A673 (cell line): ENCODE data around the gene SPCS2.

Experiments
- EZH2 ChIP-seq: fragments of 200-600 bp; sonication (generic); IDR thresholded peaks from 2 replicates; pipeline ENCODE4 v1.6.1; 2017; ENCODE audit warnings: borderline replicate concordance, low read depth, mild to moderate bottlenecking, mixed read lengths, antibody characterized with exemption, low read length; ENCODE audit not compliant: poor library complexity, severe bottlenecking
- TF ChIP-seq, protein P1 (sequence below): fragments of 300-800, 200-600 bp; sonication (generic); conservative IDR thresholded peaks from 2 replicates; pipeline ENCODE4 v1.5.1; 2017; ENCODE audit warnings: low read depth, mild to moderate bottlenecking, antibody characterized with exemption, low read length, moderate library complexity, mixed read lengths

DNA sequence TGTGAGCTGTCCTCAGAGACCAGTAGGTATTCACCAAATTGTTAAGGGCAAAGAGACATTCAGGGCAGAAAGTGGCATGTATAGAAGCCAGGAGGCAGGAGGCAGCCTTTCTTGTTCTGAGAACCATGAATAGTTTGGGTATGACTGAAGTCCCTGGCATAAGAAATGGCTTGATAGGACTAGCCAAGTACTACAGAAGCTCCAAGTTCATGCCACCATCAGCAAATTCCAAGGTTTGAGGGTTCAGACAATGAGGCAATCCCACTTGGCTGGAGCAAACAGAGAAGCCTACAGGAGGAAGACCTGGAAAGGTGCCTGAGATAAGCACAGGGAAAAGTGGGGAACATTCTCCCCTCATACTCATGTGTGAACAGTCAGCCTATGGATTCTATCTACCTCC, 25.9 kb upstream of the SPCS2 start:
- TF ChIP-seq, protein P1, sequence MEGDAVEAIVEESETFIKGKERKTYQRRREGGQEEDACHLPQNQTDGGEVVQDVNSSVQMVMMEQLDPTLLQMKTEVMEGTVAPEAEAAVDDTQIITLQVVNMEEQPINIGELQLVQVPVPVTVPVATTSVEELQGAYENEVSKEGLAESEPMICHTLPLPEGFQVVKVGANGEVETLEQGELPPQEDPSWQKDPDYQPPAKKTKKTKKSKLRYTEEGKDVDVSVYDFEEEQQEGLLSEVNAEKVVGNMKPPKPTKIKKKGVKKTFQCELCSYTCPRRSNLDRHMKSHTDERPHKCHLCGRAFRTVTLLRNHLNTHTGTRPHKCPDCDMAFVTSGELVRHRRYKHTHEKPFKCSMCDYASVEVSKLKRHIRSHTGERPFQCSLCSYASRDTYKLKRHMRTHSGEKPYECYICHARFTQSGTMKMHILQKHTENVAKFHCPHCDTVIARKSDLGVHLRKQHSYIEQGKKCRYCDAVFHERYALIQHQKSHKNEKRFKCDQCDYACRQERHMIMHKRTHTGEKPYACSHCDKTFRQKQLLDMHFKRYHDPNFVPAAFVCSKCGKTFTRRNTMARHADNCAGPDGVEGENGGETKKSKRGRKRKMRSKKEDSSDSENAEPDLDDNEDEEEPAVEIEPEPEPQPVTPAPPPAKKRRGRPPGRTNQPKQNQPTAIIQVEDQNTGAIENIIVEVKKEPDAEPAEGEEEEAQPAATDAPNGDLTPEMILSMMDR, result no peak
- no peak for TF ChIP-seq EZH2
